ENCODE measurements around the gene ABCC5.

The ABCC5 gene

DNA sequence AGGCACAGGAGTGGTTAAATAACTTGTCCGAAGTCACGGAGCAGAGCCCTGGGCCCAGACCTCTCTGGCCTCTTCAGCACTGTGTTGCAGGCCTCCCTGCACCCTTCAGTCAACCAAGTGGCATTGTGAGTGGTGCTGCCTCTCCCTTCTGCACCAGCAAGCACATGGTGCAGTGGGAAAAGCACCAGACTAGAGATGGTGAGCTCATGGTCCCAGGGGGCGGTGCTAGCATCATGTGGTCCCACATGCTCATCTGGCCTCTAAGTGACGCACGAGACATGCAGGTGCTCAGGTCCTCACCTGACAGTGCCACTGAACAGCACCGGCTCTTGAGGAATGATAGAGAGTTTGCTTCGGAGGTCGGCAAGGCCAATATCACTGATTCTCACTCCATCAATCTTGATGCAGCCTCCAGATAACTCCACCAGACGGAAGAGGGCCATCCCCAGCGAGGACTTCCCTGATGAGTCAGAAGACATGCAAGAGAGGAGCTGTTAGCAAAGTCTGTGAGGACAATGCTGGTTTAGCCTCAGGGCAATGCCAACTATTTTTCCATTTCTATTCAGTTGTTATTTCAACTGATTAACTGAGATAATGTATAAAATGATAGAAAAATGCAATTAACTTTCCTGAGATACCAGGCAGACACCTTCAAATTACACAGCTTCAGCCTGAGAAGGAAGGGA lies 79.9 kb downstream of the ABCC5 start:
- Histone ChIP-seq H3K9ac (ENCODE audit: low read depth, low read length) (no peak overlapping the region), H3K4me3 (ENCODE audit: low read depth in 1 of 2, low read length in 2 of 2) (no peak overlapping the region), H2AFZ (ENCODE audit: low read depth, low read length) (no peak overlapping the region), H4K20me1 (ENCODE audit: insufficient read depth, low read length) (no peaks in the 10 kb centered on the region), H3K9me3 (ENCODE audit: insufficient read depth, low read length, severe bottlenecking) (no peaks in the 10 kb centered on the region), H3K4me1 (ENCODE audit: insufficient read depth, low read length) (no peaks in the 10 kb centered on the region), H3K27ac (ENCODE audit: low read length) (no peak overlapping the region), H3K27me3 (ENCODE audit: insufficient read depth, low read length, poor library complexity) (no peaks in the 10 kb centered on the region), H3K79me2 (ENCODE audit: insufficient read depth, low read length) (no peaks in the 10 kb centered on the region), H3K4me2 (ENCODE audit: insufficient read depth, low read length) (no peak overlapping the region), H3K36me3 (ENCODE audit: insufficient read depth, low read length) (peaks cover 33% of the 10 kb centered on the region)
- TF ChIP-seq, protein P1, sequence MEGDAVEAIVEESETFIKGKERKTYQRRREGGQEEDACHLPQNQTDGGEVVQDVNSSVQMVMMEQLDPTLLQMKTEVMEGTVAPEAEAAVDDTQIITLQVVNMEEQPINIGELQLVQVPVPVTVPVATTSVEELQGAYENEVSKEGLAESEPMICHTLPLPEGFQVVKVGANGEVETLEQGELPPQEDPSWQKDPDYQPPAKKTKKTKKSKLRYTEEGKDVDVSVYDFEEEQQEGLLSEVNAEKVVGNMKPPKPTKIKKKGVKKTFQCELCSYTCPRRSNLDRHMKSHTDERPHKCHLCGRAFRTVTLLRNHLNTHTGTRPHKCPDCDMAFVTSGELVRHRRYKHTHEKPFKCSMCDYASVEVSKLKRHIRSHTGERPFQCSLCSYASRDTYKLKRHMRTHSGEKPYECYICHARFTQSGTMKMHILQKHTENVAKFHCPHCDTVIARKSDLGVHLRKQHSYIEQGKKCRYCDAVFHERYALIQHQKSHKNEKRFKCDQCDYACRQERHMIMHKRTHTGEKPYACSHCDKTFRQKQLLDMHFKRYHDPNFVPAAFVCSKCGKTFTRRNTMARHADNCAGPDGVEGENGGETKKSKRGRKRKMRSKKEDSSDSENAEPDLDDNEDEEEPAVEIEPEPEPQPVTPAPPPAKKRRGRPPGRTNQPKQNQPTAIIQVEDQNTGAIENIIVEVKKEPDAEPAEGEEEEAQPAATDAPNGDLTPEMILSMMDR (IDR thresholded peaks at IDR 0.05; ENCODE audit: borderline replicate concordance, extremely low read depth, low read length, poor library complexity, severe bottlenecking) = no peak
- TF ChIP-seq EZH2 (IDR thresholded peaks at IDR 0.05; ENCODE audit: borderline replicate concordance, low read depth, low read length, severe bottlenecking) = no peak
- no peak for DNase-seq
- no peak for ATAC-seq (ENCODE audit: insufficient read depth, low read depth)

DNA sequence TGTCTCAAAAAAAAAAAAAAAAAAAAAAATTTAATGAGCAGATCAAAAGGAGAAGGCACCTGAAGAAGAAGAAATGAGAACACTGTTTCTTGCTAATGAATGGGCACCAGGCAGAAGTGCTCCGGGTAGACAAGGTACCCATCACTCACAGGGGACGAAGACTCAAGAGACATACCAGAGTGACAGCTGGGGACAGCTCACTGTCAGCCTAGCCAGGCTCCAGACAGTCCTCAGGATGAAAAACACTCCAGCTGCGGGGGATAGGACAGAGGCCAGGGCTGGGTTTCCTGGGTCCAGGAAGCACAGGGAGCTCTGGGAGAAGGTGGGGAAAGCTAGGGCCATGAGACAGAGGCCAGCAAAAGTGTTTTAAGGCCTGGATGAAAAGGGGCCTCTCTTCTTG lies 84.5 kb downstream of the ABCC5 start:
- DNase-seq = no peak
- no peak overlapping the region for H3K4me2 ChIP-seq (ENCODE audit: insufficient read depth, low read length)
- peaks cover 39% of the 10 kb centered on the region for H3K36me3 ChIP-seq (ENCODE audit: insufficient read depth, low read length)
- no peaks in the 10 kb centered on the region for H3K79me2 ChIP-seq (ENCODE audit: insufficient read depth, low read length)
- H3K27ac ChIP-seq (ENCODE audit: low read length) = no peak overlapping the region
- no peaks in the 10 kb centered on the region for H3K4me1 ChIP-seq (ENCODE audit: insufficient read depth, low read length)
- no peak overlapping the region for H2AFZ ChIP-seq (ENCODE audit: low read depth, low read length)
- TF ChIP-seq EZH2 (IDR thresholded peaks at IDR 0.05; ENCODE audit: borderline replicate concordance, low read depth, low read length, severe bottlenecking) = no peak
- H3K27me3 ChIP-seq (ENCODE audit: insufficient read depth, low read length, poor library complexity) = no peaks in the 10 kb centered on the region
- H4K20me1 ChIP-seq (ENCODE audit: insufficient read depth, low read length) = no peaks in the 10 kb centered on the region
- no peaks in the 10 kb centered on the region for H3K9me3 ChIP-seq (ENCODE audit: insufficient read depth, low read length, severe bottlenecking)
- no peak overlapping the region for H3K4me3 ChIP-seq (ENCODE audit: low read depth in 1 of 2, low read length in 2 of 2)
- no peak overlapping the region for H3K9ac ChIP-seq (ENCODE audit: low read depth, low read length)
- no peak for ATAC-seq (ENCODE audit: insufficient read depth, low read depth)

DNA sequence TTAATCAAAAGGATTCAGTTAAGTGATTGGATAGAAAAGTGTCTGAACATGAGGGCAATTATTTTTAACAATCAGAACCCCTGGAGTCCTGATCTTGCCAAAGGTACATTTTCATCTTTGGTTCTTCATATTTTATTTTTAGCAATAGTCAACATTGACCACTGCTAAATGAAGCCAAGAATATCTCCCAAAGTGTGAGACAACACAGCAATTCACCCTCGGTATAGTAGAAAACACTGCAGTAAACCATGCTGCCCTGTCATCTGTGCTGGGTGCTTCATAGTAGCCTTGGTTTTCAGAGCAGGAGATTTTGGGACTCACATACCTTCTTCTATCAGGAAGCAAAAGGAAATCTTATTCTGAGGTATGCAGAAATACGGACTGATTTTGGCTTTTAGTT lies 85.8 kb downstream of the ABCC5 start:
- Histone ChIP-seq H3K9ac (ENCODE audit: low read depth, low read length) (no peak overlapping the region), H3K9me3 (ENCODE audit: insufficient read depth, low read length, severe bottlenecking) (no peaks in the 10 kb centered on the region), H2AFZ (ENCODE audit: low read depth, low read length) (no peak overlapping the region), H3K4me3 (ENCODE audit: low read depth in 1 of 2, low read length in 2 of 2) (no peak overlapping the region), H4K20me1 (ENCODE audit: insufficient read depth, low read length) (no peaks in the 10 kb centered on the region), H3K4me2 (ENCODE audit: insufficient read depth, low read length) (no peak overlapping the region), H3K27me3 (ENCODE audit: insufficient read depth, low read length, poor library complexity) (no peaks in the 10 kb centered on the region), H3K79me2 (ENCODE audit: insufficient read depth, low read length) (no peaks in the 10 kb centered on the region), H3K36me3 (ENCODE audit: insufficient read depth, low read length) (peaks cover 33% of the 10 kb centered on the region; the same call in 1 of the 2 replicates), H3K27ac (ENCODE audit: low read length) (no peak overlapping the region), H3K4me1 (ENCODE audit: insufficient read depth, low read length) (no peaks in the 10 kb centered on the region)
- TF ChIP-seq, protein P1 (IDR thresholded peaks at IDR 0.05; ENCODE audit: borderline replicate concordance, extremely low read depth, low read length, poor library complexity, severe bottlenecking) = no peak
- no peak for TF ChIP-seq EZH2 (IDR thresholded peaks at IDR 0.05; ENCODE audit: borderline replicate concordance, low read depth, low read length, severe bottlenecking)
- DNase-seq = no peak
- ATAC-seq (ENCODE audit: insufficient read depth, low read depth) = no peak

DNA sequence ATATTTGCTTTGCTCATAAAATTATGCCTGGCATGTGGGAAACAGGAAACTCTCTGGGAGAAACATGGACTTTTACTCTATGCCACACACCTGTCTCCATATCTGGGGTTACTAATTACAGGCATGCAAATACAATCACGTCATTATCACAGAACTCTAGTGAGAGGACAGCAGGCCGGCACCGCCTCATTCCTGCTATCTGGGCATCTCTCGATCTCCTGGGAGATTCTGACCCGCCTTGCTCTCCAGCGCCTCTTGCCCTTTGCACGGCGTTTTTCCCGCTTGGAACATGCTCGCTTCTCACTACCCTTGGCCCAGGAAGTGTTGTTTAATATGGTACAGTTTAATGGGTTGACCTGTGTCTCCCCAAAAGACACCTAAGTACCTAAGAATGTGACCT lies 87.6 kb downstream of the ABCC5 start:
- Histone ChIP-seq H3K4me1 (ENCODE audit: insufficient read depth, low read length) (no peaks in the 10 kb centered on the region), H3K79me2 (ENCODE audit: insufficient read depth, low read length) (no peaks in the 10 kb centered on the region), H4K20me1 (ENCODE audit: insufficient read depth, low read length) (no peaks in the 10 kb centered on the region), H2AFZ (ENCODE audit: low read depth, low read length) (no peak overlapping the region), H3K27ac (ENCODE audit: low read length) (no peak overlapping the region), H3K4me3 (ENCODE audit: low read depth in 1 of 2, low read length in 2 of 2) (no peak overlapping the region), H3K4me2 (ENCODE audit: insufficient read depth, low read length) (no peak overlapping the region), H3K9me3 (ENCODE audit: insufficient read depth, low read length, severe bottlenecking) (no peaks in the 10 kb centered on the region), H3K27me3 (ENCODE audit: insufficient read depth, low read length, poor library complexity) (no peaks in the 10 kb centered on the region), H3K9ac (ENCODE audit: low read depth, low read length) (no peak overlapping the region), H3K36me3 (ENCODE audit: insufficient read depth, low read length) (peaks cover 33% of the 10 kb centered on the region; the same call in 1 of the 2 replicates)
- no peak for TF ChIP-seq EZH2 (IDR thresholded peaks at IDR 0.05; ENCODE audit: borderline replicate concordance, low read depth, low read length, severe bottlenecking)
- TF ChIP-seq, protein P1 (IDR thresholded peaks at IDR 0.05; ENCODE audit: borderline replicate concordance, extremely low read depth, low read length, poor library complexity, severe bottlenecking) = no peak
- DNase-seq = no peak
- ATAC-seq (ENCODE audit: insufficient read depth, low read depth) = no peak

Data from DND-41 (cell line).